NCI-H226 (cell line): ENCODE measurements around the gene ACMSD.
"Not testable (repeated sequence)": the region's sequence is repeated elsewhere in the genome, so short reads cannot be mapped to it uniquely, and the experiment has no call there.

Source experiments
- DNase-seq: peaks from one replicate; pipeline ENCODE4 v3.0.0-alpha.2; 2015

Gene ACMSD

DNA sequence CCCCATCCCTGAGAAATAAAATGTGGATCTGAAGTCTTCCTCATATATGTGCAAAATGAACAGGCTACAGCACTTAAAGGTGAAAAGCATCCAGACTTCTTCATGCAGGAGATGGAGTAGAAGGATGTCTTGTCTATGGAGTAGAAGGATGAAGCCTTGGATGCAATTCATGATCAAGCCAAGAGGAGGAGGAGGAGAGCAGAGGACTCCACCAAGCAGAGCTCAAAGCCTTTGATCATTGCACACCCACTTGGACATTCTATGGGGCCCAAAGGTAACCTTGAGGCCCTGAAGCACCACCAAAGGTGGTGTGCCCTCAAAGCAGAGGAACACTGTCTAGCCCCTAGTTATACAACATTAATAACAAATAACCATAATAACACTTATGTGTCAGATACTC lies 17.3 kb downstream of the ACMSD start:
- DNase-seq = no peak

DNA sequence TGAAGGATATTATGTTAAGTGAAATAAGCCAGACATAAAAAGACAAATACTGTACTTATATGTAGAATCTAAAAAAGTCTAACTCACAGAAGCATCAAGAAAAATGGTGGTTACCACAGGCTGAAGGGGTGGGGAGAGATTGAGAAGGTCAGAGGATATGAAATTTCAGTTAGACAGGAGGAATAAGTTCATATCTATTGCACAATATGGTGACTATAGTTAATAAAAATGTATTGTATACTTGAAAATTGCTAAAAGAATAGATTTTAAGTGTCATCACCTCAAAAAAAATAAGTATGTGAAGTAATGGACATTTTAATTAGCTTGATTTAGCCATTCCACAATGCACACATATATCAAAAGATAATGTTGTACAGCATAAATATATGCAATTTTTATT lies 19.8 kb downstream of the ACMSD start:
- DNase-seq = no peak

DNA sequence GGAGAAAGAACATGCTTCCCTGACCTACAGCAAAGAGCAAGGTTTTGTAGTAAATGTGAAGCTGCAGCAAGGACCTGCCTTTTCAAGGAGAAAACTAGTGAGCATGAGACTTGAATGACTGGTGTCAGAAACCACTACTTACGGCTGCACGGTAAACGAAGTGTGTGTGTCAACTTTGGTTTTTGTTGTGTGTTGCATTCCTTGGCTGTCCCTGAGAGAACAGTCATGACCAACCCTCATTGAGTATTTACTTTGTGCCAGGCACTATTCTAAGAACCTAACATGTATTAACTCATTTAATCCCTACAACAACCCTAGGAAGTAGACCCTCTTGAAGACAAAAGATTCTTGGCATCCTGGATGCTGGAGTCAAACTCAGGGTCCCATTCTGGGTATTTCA lies 22.8 kb downstream of the ACMSD start:
- no peak for DNase-seq

GRCh38 chr2:134862069-134862468 lies 23.7 kb downstream of the ACMSD start:
- DNase-seq = no peak

- DNase-seq = no peak
Measured at GRCh38 chr2:134862674-134863073, 24.3 kb downstream of the ACMSD start.

GRCh38 chr2:134863446-134863845 lies 25.0 kb downstream of the ACMSD start:
- DNase-seq = no peak

DNA sequence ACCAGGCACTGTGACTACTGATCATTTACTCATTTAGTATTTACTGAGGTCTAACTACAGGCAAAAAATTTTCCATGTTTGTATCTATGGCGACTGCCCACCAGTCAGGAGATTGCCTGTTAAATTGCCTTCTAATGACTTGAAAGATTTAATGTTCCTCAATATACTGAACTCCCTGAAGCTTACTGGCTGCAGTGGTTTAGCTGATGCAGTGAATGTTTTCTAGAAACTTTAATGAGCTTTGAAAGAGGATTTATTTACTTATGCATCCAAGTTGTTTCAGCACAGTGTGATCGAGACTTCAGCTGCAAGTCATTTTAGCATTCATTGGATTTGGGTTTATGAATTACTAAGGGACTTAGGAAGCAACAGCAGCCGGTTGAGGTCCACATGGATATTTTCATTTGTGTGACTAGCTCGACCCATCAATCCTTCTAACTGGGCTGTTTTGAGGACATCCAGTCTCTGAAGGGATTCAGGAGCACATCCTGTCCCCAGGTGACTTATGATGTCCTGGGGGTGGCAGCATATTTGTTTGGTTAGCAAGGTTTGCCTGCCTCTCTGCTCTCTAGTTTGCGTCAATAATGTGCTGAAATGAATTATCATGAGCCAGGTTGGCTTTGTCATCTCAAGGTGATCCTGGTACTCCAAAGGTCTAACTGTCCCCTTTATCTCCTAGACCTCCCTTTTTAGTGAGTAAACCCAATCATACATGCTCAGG lies 26.8 kb downstream of the ACMSD start:
- no peak for DNase-seq

DNA sequence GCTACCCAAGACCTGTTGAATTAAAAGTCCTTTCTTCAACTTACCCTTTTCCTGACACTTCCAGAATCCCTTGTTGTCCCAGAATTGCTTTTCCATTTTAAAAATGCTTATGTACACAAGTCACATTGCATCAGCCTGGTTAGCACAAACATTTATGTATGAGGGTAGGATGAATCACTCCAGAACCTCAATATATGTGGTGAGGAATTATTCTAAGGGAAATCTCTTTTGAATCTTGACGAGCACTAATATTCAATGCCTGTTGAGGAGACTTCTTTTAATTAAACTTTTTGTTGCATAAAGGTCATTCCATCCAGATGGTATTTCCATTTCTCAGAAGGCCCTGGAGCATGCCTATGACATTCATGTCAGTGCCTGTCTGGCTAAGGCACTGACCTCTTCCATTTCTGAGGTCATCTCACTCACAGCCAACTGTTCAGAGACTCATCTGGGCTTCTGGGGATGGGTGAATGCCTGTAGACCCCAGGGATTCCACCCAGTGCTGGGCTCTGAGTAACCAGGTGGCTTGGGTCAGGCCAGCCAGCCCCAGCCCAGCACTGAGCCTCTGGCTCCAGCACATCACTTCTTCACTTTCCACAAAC lies 28.2 kb downstream of the ACMSD start:
- no peak for DNase-seq

DNA sequence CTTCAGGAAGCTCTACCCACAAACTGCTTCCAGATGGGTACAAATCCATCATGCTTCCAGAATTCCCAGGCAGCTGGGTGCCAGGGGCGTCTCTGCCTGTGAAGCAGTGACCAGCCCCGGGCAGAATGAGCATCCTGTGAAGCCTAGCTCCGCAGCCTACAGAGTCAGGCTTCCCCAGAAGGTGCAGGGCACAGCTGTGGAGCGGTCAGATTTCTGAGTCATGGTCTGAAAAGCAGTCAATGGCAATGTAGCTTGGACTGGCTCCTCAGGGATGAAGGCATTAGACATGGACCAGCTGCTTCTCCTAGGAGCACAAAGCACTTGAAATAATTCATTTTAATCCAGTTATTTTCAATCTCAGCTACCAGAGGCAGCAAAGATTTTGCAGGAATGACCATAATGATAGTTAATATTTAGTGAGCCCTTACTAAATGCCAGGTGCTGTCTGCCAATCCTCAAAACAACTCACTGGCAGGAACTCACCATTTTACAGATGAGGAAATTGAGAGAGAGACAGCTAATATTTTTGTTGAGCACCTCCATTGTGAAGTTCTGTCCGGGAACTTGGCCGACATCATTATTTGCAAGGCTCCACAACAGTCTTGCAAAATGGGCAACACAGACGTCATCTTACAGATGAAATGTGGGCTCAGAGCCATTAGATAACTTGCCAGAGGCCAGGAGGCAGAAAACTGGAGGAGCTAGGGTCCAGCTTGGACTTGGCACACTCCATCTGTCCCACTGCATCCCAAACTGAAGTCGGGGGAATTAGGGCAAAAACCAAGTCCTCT lies 31.7 kb downstream of the ACMSD start:
- DNase-seq = no peak

- no peak for DNase-seq
Measured at GRCh38 chr2:134873152-134873551, 34.7 kb downstream of the ACMSD start.

GRCh38 chr2:134875309-134875708 lies 36.9 kb downstream of the ACMSD start:
- no peak for DNase-seq

GRCh38 chr2:134882773-134883172 lies 44.4 kb downstream of the ACMSD start:
- no peak for DNase-seq

GRCh38 chr2:134883552-134884293 lies 45.3 kb downstream of the ACMSD start:
- no peak for DNase-seq

GRCh38 chr2:134884435-134884834 lies 46.0 kb downstream of the ACMSD start:
- no peak for DNase-seq

DNA sequence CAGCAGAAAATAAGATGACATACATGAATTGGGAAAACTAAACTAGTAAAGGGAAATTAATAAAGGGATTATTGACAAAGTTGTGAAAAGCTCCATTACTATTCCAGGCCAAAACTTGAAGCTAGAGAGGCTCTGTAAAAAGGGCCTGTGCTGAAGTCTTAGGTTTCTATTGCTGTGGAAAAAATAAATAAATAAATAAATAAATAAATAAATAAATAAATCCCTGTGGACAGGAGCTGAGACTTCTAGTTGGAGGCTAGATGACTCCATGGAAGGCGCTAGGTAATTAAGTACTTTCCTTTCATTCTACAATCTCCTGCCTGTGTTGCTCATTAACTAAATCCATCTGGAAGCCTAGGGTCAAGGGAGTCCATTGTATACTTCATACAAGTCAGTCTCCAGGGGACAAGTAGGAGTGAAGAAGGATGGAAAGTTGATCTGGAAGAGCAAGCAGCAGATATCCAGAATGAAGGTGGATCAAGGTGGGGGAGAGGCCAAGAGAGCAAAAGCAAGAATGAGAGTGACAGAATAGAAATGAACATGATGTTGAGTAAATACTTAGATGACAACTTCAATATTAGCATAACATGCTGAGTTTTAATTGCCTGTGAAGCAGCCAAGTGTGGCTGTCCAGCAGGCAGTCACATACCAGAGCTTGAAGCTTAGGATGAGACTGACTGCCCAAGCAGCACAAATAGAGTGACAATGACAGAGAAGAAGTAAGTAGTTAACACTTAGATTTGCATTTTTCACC lies 54.0 kb downstream of the ACMSD start:
- no peak for DNase-seq

GRCh38 chr2:134897932-134898331 lies 59.5 kb downstream of the ACMSD start:
- no peak for DNase-seq

DNA sequence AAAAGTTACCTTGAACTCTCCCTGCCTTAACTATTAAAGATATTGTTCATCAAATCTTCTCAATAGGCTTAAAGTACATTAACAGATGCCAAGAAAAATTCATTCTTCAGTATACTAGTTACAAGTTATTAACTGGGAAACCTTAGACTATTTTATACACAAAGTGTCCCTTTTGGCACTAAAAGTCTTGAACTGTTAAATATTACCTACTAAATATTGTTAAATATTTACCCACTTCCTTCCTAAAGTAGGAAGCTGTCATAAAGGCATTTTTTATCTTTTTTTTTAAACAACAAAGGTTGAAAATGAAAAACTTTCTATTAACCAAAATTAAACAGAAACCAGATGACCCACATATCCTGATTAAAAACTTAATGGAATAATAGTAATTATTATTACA lies 60.8 kb downstream of the ACMSD start:
- no peak for DNase-seq

DNA sequence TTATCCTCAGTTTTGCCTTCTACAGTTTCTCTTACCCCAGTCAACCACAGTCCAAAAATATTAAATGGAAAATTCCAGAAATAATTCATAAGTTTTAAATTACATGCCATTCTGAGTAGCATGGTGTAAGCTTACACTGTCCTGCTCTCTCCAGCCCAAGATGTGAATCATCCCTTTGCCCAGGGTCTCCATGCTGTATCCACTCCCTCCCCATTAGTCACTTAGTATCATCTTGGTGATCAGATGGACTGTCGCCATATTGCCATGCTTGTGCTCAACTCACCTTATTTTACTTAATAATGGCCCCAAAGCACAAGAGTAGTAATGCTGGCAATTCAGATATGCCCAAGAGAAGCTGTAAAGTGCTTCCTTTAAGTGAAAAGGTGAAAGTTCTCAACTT lies 61.7 kb downstream of the ACMSD start:
- DNase-seq = peak; percentile 20

DNA sequence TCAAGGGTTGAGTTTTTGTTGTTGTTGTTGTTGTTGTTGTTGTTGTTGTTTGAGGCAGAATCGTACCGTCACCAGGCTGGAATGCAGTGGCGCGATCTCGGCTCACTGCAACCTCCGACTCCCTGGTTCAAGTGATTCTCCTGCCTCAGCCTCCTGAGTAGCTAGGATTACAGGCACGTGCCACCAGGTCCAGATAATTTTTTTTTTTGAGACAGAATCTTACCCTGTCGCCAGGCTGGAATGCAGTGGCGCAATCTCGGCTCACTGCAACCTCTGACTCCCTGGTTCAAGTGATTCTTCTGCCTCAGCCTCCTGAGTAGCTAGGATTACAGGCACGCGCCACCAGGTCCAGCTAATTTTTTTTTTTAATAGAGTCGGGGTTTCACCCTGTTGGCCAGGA lies 65.3 kb downstream of the ACMSD start:
- not testable (repeated sequence) for DNase-seq

GRCh38 chr2:134905168-134905567 lies 66.8 kb downstream of the ACMSD start:
- no peak for DNase-seq

DNA sequence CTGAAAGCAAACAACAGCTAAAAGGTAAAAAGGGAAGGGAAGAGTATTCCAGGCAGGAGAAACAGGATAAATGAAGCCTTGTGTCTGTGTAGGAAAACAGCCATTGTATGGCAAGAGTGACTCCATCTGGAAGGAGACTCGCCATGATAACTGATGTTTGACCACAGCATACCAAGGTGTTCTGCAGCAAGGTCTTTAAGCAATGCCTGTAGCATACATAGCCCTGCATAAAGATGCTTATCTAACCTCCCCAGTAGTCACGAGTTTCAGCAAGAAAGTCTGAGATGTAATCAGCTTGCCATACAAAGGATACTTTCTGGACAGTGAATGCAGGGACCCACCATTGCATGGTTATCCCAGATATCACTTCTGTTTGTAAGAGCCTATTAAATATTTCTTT lies 68.3 kb downstream of the ACMSD start:
- no peak for DNase-seq

DNA sequence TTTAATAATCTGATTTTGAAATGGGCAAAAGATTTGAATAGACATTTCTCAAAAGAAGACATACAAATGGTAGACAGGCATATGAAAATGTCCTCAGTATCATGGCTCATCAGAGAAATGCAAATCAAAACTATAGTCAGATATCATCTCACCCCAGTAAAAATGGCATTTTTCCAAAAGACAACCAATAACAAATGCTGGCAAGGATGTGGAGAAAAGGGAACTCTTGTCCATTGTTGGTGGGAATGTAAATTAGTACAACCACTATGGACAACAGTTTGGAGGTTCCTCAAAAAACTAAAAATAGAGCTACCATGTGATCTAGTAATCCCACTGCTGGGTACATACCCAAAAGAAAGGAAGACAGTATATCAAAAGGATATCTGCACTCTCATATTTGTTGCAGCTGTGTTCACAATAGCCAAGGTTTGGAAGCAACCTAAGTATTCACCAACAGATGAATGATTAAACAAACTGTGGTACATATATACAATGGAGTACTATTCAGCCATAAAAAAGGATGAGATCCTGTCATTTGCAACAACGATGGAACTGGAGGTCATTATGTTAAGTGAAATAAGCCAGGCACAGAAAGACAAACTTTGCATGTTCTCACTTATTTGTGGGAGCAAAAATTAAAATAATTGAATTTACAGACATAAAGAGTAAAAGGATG lies 69.2 kb downstream of the ACMSD start:
- not testable (repeated sequence) for DNase-seq
